ENCODE results near the gene LHFPL2.

- TF ChIP-seq FOXM1 (IDR thresholded peaks at IDR 0.05; ENCODE audit: borderline replicate concordance), result no peak
- TF ChIP-seq SUZ12 (IDR thresholded peaks at IDR 0.05), result no peak
- no peak for TF ChIP-seq ARNT (IDR thresholded peaks at IDR 0.05)
- TF ChIP-seq PKNOX1 (IDR thresholded peaks at IDR 0.05), result no peak
- no peak for TF ChIP-seq SP1 (IDR thresholded peaks at IDR 0.05)
- TF ChIP-seq BHLHE40 (IDR thresholded peaks at IDR 0.05; ENCODE audit: borderline replicate concordance), result no peak
- no peak for TF ChIP-seq ELF4 (IDR thresholded peaks at IDR 0.05)
- TF ChIP-seq FOXA1 (IDR thresholded peaks at IDR 0.05), result no peak
- no peak for TF ChIP-seq TARDBP (IDR thresholded peaks at IDR 0.05)
- no peak for TF ChIP-seq FOXK2 (IDR thresholded peaks at IDR 0.05)
- TF ChIP-seq ZNF384 (IDR thresholded peaks at IDR 0.05), result no peak
- no peak for TF ChIP-seq LEF1 (IDR thresholded peaks at IDR 0.05; ENCODE audit: borderline replicate concordance)
Measured at GRCh38 chr5:78503958-78504653, 144.5 kb downstream of the LHFPL2 start.
